Pancreas (tissue), 10 donors: Measurements from ENCODE around the gene SERINC5. TPM values are rescaled to one million over a fixed set of nuclear protein-coding genes. Genes with fewer than 3 reads are reported as not detected.
"Not testable (repeated sequence)": the region's sequence is repeated elsewhere in the genome, so short reads cannot be mapped to it uniquely, and the experiment has no call there.

Experiments
- ATAC-seq, 4 donors: fragments of 200-7000 bp; cut with Tn5 transposase; one replicate each; pipeline versions ENCODE4 v1.8.0 to v1.9.1; 2020; ENCODE audit warnings: mild to moderate bottlenecking in 4 of 4, moderate library complexity in 4 of 4
- DNase-seq, 6 donors: peaks; one replicate each; pipeline ENCODE4 v3.0.0-alpha.2; 2020
- FAIRE-seq: peaks from 2 replicates; lab custom pipeline; 2012; peaks lifted over from hg19 to GRCh38; lab: Jason Lieb, UNC
- H3K27ac ChIP-seq, 4 donors: fragments of 200-600 bp; sonication (generic); 1 replicate in 3 of 4; 2 replicates in 1 of 4; pipeline versions ENCODE4 v1.5.0 to v1.8.0; 2020
- H3K27me3 ChIP-seq, 4 donors: fragments of 200-600 bp; one replicate each; pipeline ENCODE4 v1.8.0; 2021
- H3K36me3 ChIP-seq, 3 donors: fragments of 200-600 bp; sonication (generic) in 1 of 3; one replicate each; pipeline versions ENCODE4 v1.5.0 to v1.8.0; 2020 to 2021
- H3K4me1 ChIP-seq, 3 donors: fragments of 200-600 bp; one replicate each; pipeline ENCODE4 v1.8.0; 2021
- H3K4me3 ChIP-seq, 4 donors: fragments of 200-600 bp; sonication (generic) in 2 of 4; one replicate each; pipeline versions ENCODE4 v1.5.0 to v1.8.0; 2020 to 2021
- H3K9me3 ChIP-seq, 4 donors: fragments of 200-600 bp; one replicate each; pipeline ENCODE4 v1.8.0; 2021
- CTCF ChIP-seq, 4 donors: fragments of 200-600 bp; sonication (generic) in 3 of 4; IDR thresholded peaks; one replicate each; pipeline versions ENCODE4 v1.5.0 to v1.8.0; 2021; ENCODE audit warnings: antibody characterized with exemption in 4 of 4
- WGBS, 2 donors: extraction: QIAGEN DNeasy Blood & Tissue Kit; methylation state at CpG; one replicate each; pipeline ENCODE4 v1.1.7; 2013; 5-methylcytosine and 5-hydroxymethylcytosine counted together
- intact Hi-C, 3 donors: fragments of 100-400 bp; cut with DNase I; formaldehyde crosslinking; loops; one replicate each; pipeline versions ENCODE4 v1.11.1 to v1.14.2; 2022
- polyA plus RNA-seq, 2 donors: library from polyadenylated mRNA; stranded (reverse); fragments of 200-250 nt; gene quantifications; one replicate each; pipeline ENCODE4 v1.2.3, GENCODE V29; 2013
- total RNA-seq, 6 donors: library from RNA; stranded (reverse); fragmentation: NEBNext Ultra II Directional in 4 of 6; extraction: Animal tissue kit (Norgen Biotek cat#: 25700) in 4 of 6; gene quantifications; one replicate each; pipeline versions ENCODE4 v1.2.1 to v1.2.4, GENCODE V29; 2021 to 2023
- donor health status: healthy with polysubstance abuse.
- donor health status: DM: no; HTN: no; CAD: no; lungs with moderate emphysema.
- donor health status: DM: no; HTN: no; CAD: no.
- donor health status: control.
- donor health status: control.
- donor health status: Bipolar disorder and iron deficiency.
- donor health status: DM: yes; HTN: yes; CAD: no.
- donor health status: DM: no; HTN: no; CAD: no.
- donor health status: DM: no; HTN: no; CAD: no.
- donor health status: DM: yes; HTN: yes; CAD: no.

The SERINC5 gene
- total and polyA plus RNA-seq, 8 donors, result 3.7 to 43.2 (median 14.8) TPM

GRCh38 chr5:80204808-80205614 is 50.8 kb downstream of the SERINC5 start:
- no peaks in the 10 kb centered on the region for H3K9me3 ChIP-seq
- no peak overlapping the region for H3K4me3 ChIP-seq
- no peaks in the 10 kb centered on the region for H3K27me3 ChIP-seq
- TF ChIP-seq CTCF (IDR thresholded peaks at IDR 0.05), result no peak
- FAIRE-seq (no peak), ATAC-seq (peak; percentile 66 to 88 (median 83)), DNase-seq (peak in 5 of 6 donors; percentile 35 to 92 (median 48))
- H3K27ac ChIP-seq, result peak overlapping the region; percentile 1 to 85 (median 45)
- H3K36me3 ChIP-seq, result no peaks in the 10 kb centered on the region
- H3K4me1 ChIP-seq, result peaks cover 34 to 39% (median 38%) of the 10 kb centered on the region in 3 donors
- WGBS, 2 donors, result 18 to 20% methylated on average over 10 of the region's 10 CpGs
- intact Hi-C loops, result no loop called here

GRCh38 chr5:80201763-80202162 is 54.1 kb downstream of the SERINC5 start:
- H3K27ac ChIP-seq, H3K9me3 ChIP-seq, FAIRE-seq, H3K36me3 ChIP-seq, ATAC-seq, DNase-seq, H3K27me3 ChIP-seq, intact Hi-C loops, H3K4me3 ChIP-seq: not testable (repeated sequence)
- peaks cover 14 to 23% (median 23%) of the 10 kb centered on the region in 3 donors for H3K4me1 ChIP-seq
- WGBS, 2 donors, result 89% methylated on average over 7 of the region's 7 CpGs

GRCh38 chr5:80198920-80199319 is 56.9 kb downstream of the SERINC5 start:
- H3K27me3 ChIP-seq, result no peaks in the 10 kb centered on the region
- H3K36me3 ChIP-seq, result no peaks in the 10 kb centered on the region
- DNase-seq, result no peak
- WGBS, 2 donors, result 89 to 90% methylated on average over 3 of the region's 3 CpGs
- FAIRE-seq, result no peak
- H3K4me3 ChIP-seq, result no peak overlapping the region
- no peaks in the 10 kb centered on the region for H3K9me3 ChIP-seq
- intact Hi-C loops, result no loop called here
- no peak overlapping the region for H3K27ac ChIP-seq
- peaks cover 2 to 15% (median 12%) of the 10 kb centered on the region in 3 donors for H3K4me1 ChIP-seq
- ATAC-seq, result no peak
- no peak for TF ChIP-seq CTCF (IDR thresholded peaks at IDR 0.05)

GRCh38 chr5:80198399-80198798 is 57.4 kb downstream of the SERINC5 start:
- no peak overlapping the region for H3K4me3 ChIP-seq
- intact Hi-C loops, result no loop called here
- H3K27me3 ChIP-seq, result no peaks in the 10 kb centered on the region
- no peak overlapping the region for H3K27ac ChIP-seq
- TF ChIP-seq CTCF (IDR thresholded peaks at IDR 0.05), result no peak
- no peak for DNase-seq
- no peak for FAIRE-seq
- peak in 1 of 4 donors; percentile 41 for ATAC-seq
- no peaks in the 10 kb centered on the region for H3K36me3 ChIP-seq
- no peaks in the 10 kb centered on the region for H3K9me3 ChIP-seq
- WGBS, 2 donors, result 75 to 80% methylated on average over 11 of the region's 11 CpGs
- H3K4me1 ChIP-seq, result peaks cover 0 to 15% (median 10%) of the 10 kb centered on the region in 3 donors

- no peaks in the 10 kb centered on the region for H3K27me3 ChIP-seq
- 78 to 80% methylated on average over 6 of the region's 6 CpGs for WGBS, 2 donors
- H3K4me3 ChIP-seq, result no peak overlapping the region
- TF ChIP-seq CTCF (IDR thresholded peaks at IDR 0.05), result no peak
- H3K36me3 ChIP-seq, result no peaks in the 10 kb centered on the region
- DNase-seq (no peak), FAIRE-seq (no peak), ATAC-seq (no peak)
- H3K9me3 ChIP-seq, result no peaks in the 10 kb centered on the region
- no peak overlapping the region for H3K27ac ChIP-seq
- H3K4me1 ChIP-seq, result peaks cover 0 to 31% (median 29%) of the 10 kb centered on the region in 3 donors
- intact Hi-C loops, result no loop called here
These were observed 59.9 kb downstream of the SERINC5 start for GRCh38 chr5:80195837-80196400.
